Neural cell (in vitro differentiated cells): Measurements from ENCODE around the gene EPHA2. TPM values are rescaled to one million over a fixed set of nuclear protein-coding genes. Genes with fewer than 3 reads are reported as not detected.

ENCODE experiments used
- H2AFZ ChIP-seq: fragments of 200-600, 300-800 bp; sonication (generic), shearing (Covaris generic); 2 replicates; pipeline ENCODE4 v1.6.0; 2014; ENCODE audit warnings: low read depth, mild to moderate bottlenecking, antibody characterized with exemption, low read length, moderate library complexity
- H3F3A ChIP-seq: fragments of 200-600 bp; shearing (Covaris generic); 2 replicates; pipeline ENCODE4 v1.6.1; 2016; ENCODE audit warnings: mild to moderate bottlenecking, moderate library complexity, mixed read lengths, antibody characterized with exemption, low read length; ENCODE audit not compliant: insufficient read depth, poor library complexity, severe bottlenecking
- H3K27ac ChIP-seq: fragments of 200-600, 300-800 bp; sonication (generic), shearing (Covaris generic); 2 replicates; pipeline ENCODE4 v1.5.1; 2014; ENCODE audit warnings: mild to moderate bottlenecking, low read length, moderate library complexity
- H3K27me3 ChIP-seq: fragments of 300-800, 200-600 bp; sonication (generic), shearing (Covaris generic); 2 replicates; pipeline ENCODE4 v1.6.0; 2014; ENCODE audit warnings: mild to moderate bottlenecking, low read depth, low read length, moderate library complexity; ENCODE audit not compliant: insufficient read depth
- H3K36me3 ChIP-seq: fragments of 300-800, 200-600 bp; sonication (generic), shearing (Covaris generic); 2 replicates; pipeline ENCODE4 v1.5.1; 2014; ENCODE audit warnings: mild to moderate bottlenecking, antibody characterized with exemption, low read length, moderate library complexity; ENCODE audit not compliant: insufficient read depth
- H3K4me2 ChIP-seq: fragments of 300-800, 200-600 bp; sonication (generic), shearing (Covaris generic); 2 replicates; pipeline ENCODE4 v1.6.0; 2014; ENCODE audit warnings: mild to moderate bottlenecking, low read length
- H3K4me3 ChIP-seq: fragments of 300-800, 200-600 bp; sonication (generic), shearing (Covaris generic); 2 replicates; pipeline ENCODE4 v1.5.1; 2014; ENCODE audit warnings: mild to moderate bottlenecking, low read length, moderate library complexity
- H3K79me2 ChIP-seq: fragments of 200-600 bp; shearing (Covaris generic); replicated peaks from 2 replicates; pipeline ENCODE4 v1.6.0; 2014; ENCODE audit warnings: mild to moderate bottlenecking, low read length, moderate library complexity; ENCODE audit not compliant: insufficient read depth
- H3K9ac ChIP-seq: fragments of 300-800, 200-600 bp; sonication (generic), shearing (Covaris generic); 2 replicates; pipeline ENCODE4 v1.6.1; 2016; ENCODE audit warnings: mild to moderate bottlenecking, low read length, mixed read lengths
- H3K9me2 ChIP-seq: fragments of 200-600 bp; shearing (Covaris generic); 2 replicates; pipeline ENCODE4 v1.6.1; 2016; ENCODE audit warnings: mild to moderate bottlenecking, low read length, mixed read lengths; ENCODE audit not compliant: insufficient read depth
- H3K9me3 ChIP-seq: fragments of 200-600, 300-800 bp; sonication (generic), shearing (Covaris generic); 2 replicates; pipeline ENCODE4 v1.6.1; 2016; ENCODE audit warnings: mild to moderate bottlenecking, mixed run types, low read length, moderate library complexity, mixed read lengths
- H4K20me1 ChIP-seq: fragments of 200-600 bp; shearing (Covaris generic); 2 replicates; pipeline ENCODE4 v1.6.1; 2016; ENCODE audit warnings: mild to moderate bottlenecking, mixed run types; ENCODE audit not compliant: insufficient read depth
- EP300 ChIP-seq: fragments of 450-650 bp; conservative IDR thresholded peaks from 2 replicates; pipeline ENCODE4 v1.6.1; 2014; ENCODE audit warnings: antibody characterized with exemption, mild to moderate bottlenecking, moderate library complexity; ENCODE audit not compliant: poor library complexity, severe bottlenecking
- EZH2 ChIP-seq: fragments of 200-600, 300-800 bp; shearing (Covaris generic), sonication (generic); IDR thresholded peaks from 2 replicates; pipeline ENCODE4 v1.6.1; 2014; ENCODE audit warnings: antibody characterized with exemption, low read length, borderline replicate concordance, mild to moderate bottlenecking; ENCODE audit not compliant: insufficient read depth, poor library complexity, severe bottlenecking
- MXI1 ChIP-seq: fragments of 450-650 bp; conservative IDR thresholded peaks from 2 replicates; pipeline ENCODE4 v1.6.1; 2014; ENCODE audit warnings: antibody characterized with exemption, mild to moderate bottlenecking; ENCODE audit not compliant: poor library complexity, severe bottlenecking
- POLR2AphosphoS5 ChIP-seq: IDR thresholded peaks from 2 replicates; pipeline ENCODE4 v1.6.1; 2012
- RAD21 ChIP-seq: fragments of 450-650 bp; conservative IDR thresholded peaks from 2 replicates; pipeline ENCODE4 v1.6.1; 2014; ENCODE audit warnings: antibody characterized with exemption, mild to moderate bottlenecking, moderate library complexity
- SMC3 ChIP-seq: fragments of 450-650 bp; conservative IDR thresholded peaks from 2 replicates; pipeline ENCODE4 v1.6.1; 2014; ENCODE audit warnings: antibody characterized with exemption, mild to moderate bottlenecking, moderate library complexity; ENCODE audit not compliant: poor library complexity
- TAF1 ChIP-seq: IDR thresholded peaks from 2 replicates; pipeline ENCODE4 v1.6.1; 2012; ENCODE audit warnings: low read depth
- polyA plus RNA-seq: library from polyadenylated mRNA; depleted of rRNA; stranded (reverse); fragments of >200 nt; gene quantifications from 2 replicates; pipeline ENCODE4 v1.2.3, GENCODE V29; 2014
- TF ChIP-seq, protein P1 (sequence below): IDR thresholded peaks from 2 replicates; pipeline ENCODE4 v1.6.1; 2012; ENCODE audit warnings: borderline replicate concordance
- TF ChIP-seq, protein P2 (sequence below): fragments of 450-650 bp; IDR thresholded peaks from 2 replicates; pipeline ENCODE4 v1.5.1; 2014; ENCODE audit warnings: antibody characterized with exemption, mild to moderate bottlenecking, moderate library complexity; ENCODE audit not compliant: poor library complexity, severe bottlenecking

EPHA2 gene
- polyA plus RNA-seq, 1 donor from 2014 or later = 0.63 TPM

DNA sequence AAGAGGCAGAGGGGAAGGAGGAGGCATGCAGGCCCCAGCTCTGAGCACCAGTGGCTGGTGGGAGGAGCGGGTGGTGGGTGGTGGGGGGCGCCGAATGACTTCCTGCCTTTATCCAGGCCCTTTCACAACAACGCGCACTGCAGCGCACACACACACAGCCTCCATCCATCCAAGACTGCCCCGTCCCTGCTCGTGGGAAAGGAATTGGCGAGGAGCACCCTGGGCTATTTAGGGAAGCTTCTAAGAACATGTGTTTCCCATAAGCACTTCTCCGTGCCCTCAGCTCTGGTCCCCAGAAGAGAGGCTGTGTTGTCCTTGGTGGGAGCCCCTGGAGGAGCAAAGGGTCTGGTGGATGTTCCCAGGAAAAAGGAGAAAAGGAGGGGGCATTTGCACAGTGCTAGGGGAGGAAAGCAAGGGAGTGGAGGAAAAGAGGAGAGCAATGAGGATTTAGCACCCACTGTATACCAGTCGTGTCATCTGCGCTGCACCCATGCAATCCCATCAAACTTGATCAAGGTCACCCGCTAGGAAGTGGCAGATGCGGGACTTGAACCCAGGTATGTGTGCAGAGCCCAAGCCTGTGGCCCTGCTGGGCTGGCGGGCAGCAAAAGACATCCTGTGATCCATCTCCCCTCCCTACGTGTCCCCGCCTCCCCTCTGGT is 28.1 kb downstream of the EPHA2 start:
- TF ChIP-seq, protein P1, sequence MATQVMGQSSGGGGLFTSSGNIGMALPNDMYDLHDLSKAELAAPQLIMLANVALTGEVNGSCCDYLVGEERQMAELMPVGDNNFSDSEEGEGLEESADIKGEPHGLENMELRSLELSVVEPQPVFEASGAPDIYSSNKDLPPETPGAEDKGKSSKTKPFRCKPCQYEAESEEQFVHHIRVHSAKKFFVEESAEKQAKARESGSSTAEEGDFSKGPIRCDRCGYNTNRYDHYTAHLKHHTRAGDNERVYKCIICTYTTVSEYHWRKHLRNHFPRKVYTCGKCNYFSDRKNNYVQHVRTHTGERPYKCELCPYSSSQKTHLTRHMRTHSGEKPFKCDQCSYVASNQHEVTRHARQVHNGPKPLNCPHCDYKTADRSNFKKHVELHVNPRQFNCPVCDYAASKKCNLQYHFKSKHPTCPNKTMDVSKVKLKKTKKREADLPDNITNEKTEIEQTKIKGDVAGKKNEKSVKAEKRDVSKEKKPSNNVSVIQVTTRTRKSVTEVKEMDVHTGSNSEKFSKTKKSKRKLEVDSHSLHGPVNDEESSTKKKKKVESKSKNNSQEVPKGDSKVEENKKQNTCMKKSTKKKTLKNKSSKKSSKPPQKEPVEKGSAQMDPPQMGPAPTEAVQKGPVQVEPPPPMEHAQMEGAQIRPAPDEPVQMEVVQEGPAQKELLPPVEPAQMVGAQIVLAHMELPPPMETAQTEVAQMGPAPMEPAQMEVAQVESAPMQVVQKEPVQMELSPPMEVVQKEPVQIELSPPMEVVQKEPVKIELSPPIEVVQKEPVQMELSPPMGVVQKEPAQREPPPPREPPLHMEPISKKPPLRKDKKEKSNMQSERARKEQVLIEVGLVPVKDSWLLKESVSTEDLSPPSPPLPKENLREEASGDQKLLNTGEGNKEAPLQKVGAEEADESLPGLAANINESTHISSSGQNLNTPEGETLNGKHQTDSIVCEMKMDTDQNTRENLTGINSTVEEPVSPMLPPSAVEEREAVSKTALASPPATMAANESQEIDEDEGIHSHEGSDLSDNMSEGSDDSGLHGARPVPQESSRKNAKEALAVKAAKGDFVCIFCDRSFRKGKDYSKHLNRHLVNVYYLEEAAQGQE = no peak
- TF ChIP-seq MXI1 (no peak), EP300 (no peak), EZH2 (no peak), TAF1 (no peak), POLR2AphosphoS5 (no peak), RAD21 (no peak), SMC3 (no peak)
- TF ChIP-seq, protein P2, sequence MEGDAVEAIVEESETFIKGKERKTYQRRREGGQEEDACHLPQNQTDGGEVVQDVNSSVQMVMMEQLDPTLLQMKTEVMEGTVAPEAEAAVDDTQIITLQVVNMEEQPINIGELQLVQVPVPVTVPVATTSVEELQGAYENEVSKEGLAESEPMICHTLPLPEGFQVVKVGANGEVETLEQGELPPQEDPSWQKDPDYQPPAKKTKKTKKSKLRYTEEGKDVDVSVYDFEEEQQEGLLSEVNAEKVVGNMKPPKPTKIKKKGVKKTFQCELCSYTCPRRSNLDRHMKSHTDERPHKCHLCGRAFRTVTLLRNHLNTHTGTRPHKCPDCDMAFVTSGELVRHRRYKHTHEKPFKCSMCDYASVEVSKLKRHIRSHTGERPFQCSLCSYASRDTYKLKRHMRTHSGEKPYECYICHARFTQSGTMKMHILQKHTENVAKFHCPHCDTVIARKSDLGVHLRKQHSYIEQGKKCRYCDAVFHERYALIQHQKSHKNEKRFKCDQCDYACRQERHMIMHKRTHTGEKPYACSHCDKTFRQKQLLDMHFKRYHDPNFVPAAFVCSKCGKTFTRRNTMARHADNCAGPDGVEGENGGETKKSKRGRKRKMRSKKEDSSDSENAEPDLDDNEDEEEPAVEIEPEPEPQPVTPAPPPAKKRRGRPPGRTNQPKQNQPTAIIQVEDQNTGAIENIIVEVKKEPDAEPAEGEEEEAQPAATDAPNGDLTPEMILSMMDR = no peak
- H3K9me2 ChIP-seq = no peaks in the 10 kb centered on the region
- no peak overlapping the region for H2AFZ ChIP-seq
- no peaks in the 10 kb centered on the region for H4K20me1 ChIP-seq
- H3K36me3 ChIP-seq = no peaks in the 10 kb centered on the region
- no peaks in the 10 kb centered on the region for H3F3A ChIP-seq
- H3K9ac ChIP-seq = no peak overlapping the region
- H3K4me2 ChIP-seq = no peak overlapping the region
- no peak overlapping the region for H3K4me3 ChIP-seq
- H3K79me2 ChIP-seq = no peaks in the 10 kb centered on the region
- H3K27me3 ChIP-seq = no peaks in the 10 kb centered on the region
- no peak overlapping the region for H3K27ac ChIP-seq
- no peaks in the 10 kb centered on the region for H3K9me3 ChIP-seq

DNA sequence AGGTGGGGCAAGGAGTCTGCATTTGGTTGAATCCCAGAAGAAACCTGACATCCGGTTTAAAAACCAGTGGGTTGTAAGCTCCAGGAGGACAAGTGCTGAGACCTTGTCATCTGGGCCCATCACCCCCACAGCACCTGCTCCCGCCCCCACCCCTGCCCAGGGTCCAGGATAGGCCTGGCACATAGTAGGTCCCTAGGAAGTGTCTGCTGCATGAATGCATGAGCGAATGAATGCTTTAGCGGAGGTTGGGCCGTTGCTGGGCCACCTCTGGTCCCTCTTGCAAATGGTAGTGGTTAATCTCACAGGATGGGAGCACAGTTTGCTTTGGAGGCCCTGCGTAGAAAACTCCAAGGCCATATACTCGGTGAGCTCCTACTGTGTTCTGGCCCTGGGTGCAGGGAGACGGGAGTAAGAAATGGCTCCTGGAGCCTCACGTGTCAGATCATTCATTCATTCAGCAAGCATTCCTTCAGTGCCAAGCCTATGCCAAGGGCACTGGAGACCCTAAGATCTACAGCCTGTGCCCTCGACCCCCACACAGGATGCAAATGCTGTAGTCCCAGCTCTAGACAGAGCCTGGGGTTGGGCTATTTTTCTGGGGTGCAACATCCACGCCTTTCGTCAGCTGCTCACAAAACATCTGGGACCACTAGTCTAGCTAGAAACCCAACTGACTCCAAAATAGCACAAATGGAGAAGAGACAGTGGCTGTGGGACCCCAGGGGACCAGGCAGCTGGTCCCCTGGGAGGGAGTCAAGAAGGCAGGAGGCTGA is 28.9 kb downstream of the EPHA2 start:
- no peaks in the 10 kb centered on the region for H3K9me3 ChIP-seq
- H3K9ac ChIP-seq = no peak overlapping the region
- H3K36me3 ChIP-seq = no peaks in the 10 kb centered on the region
- H3K79me2 ChIP-seq = no peaks in the 10 kb centered on the region
- H3F3A ChIP-seq = no peaks in the 10 kb centered on the region
- no peak overlapping the region for H3K4me2 ChIP-seq
- H3K27me3 ChIP-seq = no peaks in the 10 kb centered on the region
- TF ChIP-seq, protein P2 = no peak
- TF ChIP-seq MXI1 (no peak), EP300 (no peak), EZH2 (no peak), RAD21 (no peak), SMC3 (no peak), POLR2AphosphoS5 (no peak), TAF1 (no peak)
- TF ChIP-seq, protein P1 = no peak
- H3K9me2 ChIP-seq = no peaks in the 10 kb centered on the region
- no peak overlapping the region for H2AFZ ChIP-seq
- H3K4me3 ChIP-seq = no peak overlapping the region
- no peak overlapping the region for H3K27ac ChIP-seq
- H4K20me1 ChIP-seq = no peaks in the 10 kb centered on the region
